ENCODE results near the gene C9orf72.
A peak's percentile ranks its signal among the peaks of the same experiment; 100 is the strongest.

Gene C9orf72

GRCh38 chr9:27573634-27574590 is 631 bp upstream of the C9orf72 start:
- peak; percentile 90 for DNase-seq

- DNase-seq: no peak
Measured at GRCh38 chr9:27572566-27572917, 739 bp downstream of the C9orf72 start.

GRCh38 chr9:27572061-27572460 is 1.2 kb downstream of the C9orf72 start:
- DNase-seq: no peak

- DNase-seq: no peak
Measured at GRCh38 chr9:27571011-27571410, 2.3 kb downstream of the C9orf72 start.

- DNase-seq: no peak
Measured at GRCh38 chr9:27569406-27569805, 3.9 kb downstream of the C9orf72 start.

GRCh38 chr9:27566118-27566517 is 7.2 kb downstream of the C9orf72 start:
- no peak for DNase-seq

- no peak for DNase-seq
Measured at GRCh38 chr9:27565696-27566095, 7.6 kb downstream of the C9orf72 start.

GRCh38 chr9:27564670-27565069 is 8.6 kb downstream of the C9orf72 start:
- DNase-seq: no peak

- no peak for DNase-seq
Measured at GRCh38 chr9:27563738-27564430, 9.4 kb downstream of the C9orf72 start.

- no peak for DNase-seq
Measured at GRCh38 chr9:27561685-27562084, 11.6 kb downstream of the C9orf72 start.

- DNase-seq: no peak
Measured at GRCh38 chr9:27560457-27560856, 12.8 kb downstream of the C9orf72 start.

- no peak for DNase-seq
Measured at GRCh38 chr9:27558307-27558706, 15.0 kb downstream of the C9orf72 start.

- DNase-seq: no peak
Measured at GRCh38 chr9:27556470-27556869, 16.8 kb downstream of the C9orf72 start.

- no peak for DNase-seq
Measured at GRCh38 chr9:27554712-27555111, 18.6 kb downstream of the C9orf72 start.

- DNase-seq: no peak
Measured at GRCh38 chr9:27549196-27549755, 24.0 kb downstream of the C9orf72 start.

- DNase-seq: no peak
Measured at GRCh38 chr9:27548055-27548741, 25.1 kb downstream of the C9orf72 start.

- no peak for DNase-seq
Measured at GRCh38 chr9:27545471-27545870, 27.8 kb downstream of the C9orf72 start.

- no peak for DNase-seq
Measured at GRCh38 chr9:27542508-27542907, 30.8 kb downstream of the C9orf72 start.

GRCh38 chr9:27541740-27542139 is 31.5 kb downstream of the C9orf72 start:
- DNase-seq: no peak

GRCh38 chr9:27540502-27540901 is 32.8 kb downstream of the C9orf72 start:
- no peak for DNase-seq

- DNase-seq: no peak
Measured at GRCh38 chr9:27539479-27540441, 33.5 kb downstream of the C9orf72 start.

GRCh38 chr9:27538647-27539046 is 34.6 kb downstream of the C9orf72 start:
- DNase-seq: no peak
